K562 (cell line): ENCODE data around the gene POMP. TPM values are rescaled to one million over a fixed set of nuclear protein-coding genes. Genes with fewer than 3 reads are reported as not detected.
"Not testable (repeated sequence)": the region's sequence is repeated elsewhere in the genome, so short reads cannot be mapped to it uniquely, and the experiment has no call there.

ENCODE experiments used
- ATAC-seq: fragments of 200-7000 bp; cut with Tn5 transposase; 3 replicates; pipeline ENCODE4 v1.9.1; 2020; ENCODE audit warnings: moderate library complexity
- BruUV-seq: library from RNA; stranded (reverse); fragments of 400-500 nt; replicated peaks from 2 replicates; lab custom pipeline; 2021; lab: Mats Ljungman, UMichigan
- CTCF ChIA-PET: fragments of 300-600 bp; formaldehyde crosslinking; extraction: SDS; loops from one replicate; lab custom pipeline; 2021; ENCODE audit warnings: low intra/inter-chr PET ratio; lab: Yijun Ruan, JAX
- POLR2A ChIA-PET: fragments of 300-600, 350-650 bp; sonication (Branson Sonifier 250); formaldehyde crosslinking; extraction: SDS; loops from one replicate; lab custom pipeline; 2021; ENCODE audit warnings: antibody characterized with exemption, inconsistent platforms; lab: Yijun Ruan, JAX
- DNase-seq, 4 experiments: peaks; one replicate each; pipeline versions ENCODE4 v3.0.0 to v3.0.0-alpha.2; 2011 to 2018; ENCODE audit warnings: low spot score in 3 of 4, mixed read lengths in 3 of 4; ENCODE audit errors: extremely low read depth in 1 of 4
- FAIRE-seq: peaks from 2 replicates; lab custom pipeline; 2011; peaks lifted over from hg19 to GRCh38; lab: Jason Lieb, UNC
- H2AFZ ChIP-seq: 2 replicates; pipeline ENCODE4 v1.6.0; 2011; ENCODE audit warnings: low read depth, low read length, control low read depth, inconsistent platforms
- H3K27ac ChIP-seq: fragments of 200-600 bp; 3 replicates; pipeline ENCODE4 v1.8.0; 2011; ENCODE audit warnings: low read depth, mild to moderate bottlenecking, control low read depth, inconsistent platforms, low read length, moderate library complexity, mixed read lengths; ENCODE audit errors: extremely low read depth
- H3K27me3 ChIP-seq, 2 experiments: fragments of 300-600 bp in 1 of 2; 2 replicates in 1 of 2; 3 replicates in 1 of 2; pipeline versions ENCODE4 v1.6.0 to v1.8.0; 2011; ENCODE audit warnings: inconsistent platforms in 2 of 2, low read length in 2 of 2, mild to moderate bottlenecking in 1 of 2, mixed read lengths in 1 of 2, moderate library complexity in 1 of 2; ENCODE audit not compliant: control insufficient read depth in 2 of 2, insufficient read depth in 2 of 2
- H3K36me3 ChIP-seq: fragments of 300-600 bp; 3 replicates; pipeline ENCODE4 v1.8.0; 2011; ENCODE audit warnings: mild to moderate bottlenecking, low read length, inconsistent platforms; ENCODE audit not compliant: control insufficient read depth, insufficient read depth
- H3K4me1 ChIP-seq, 2 experiments: fragments of 200-600 bp in 1 of 2; replicated peaks in 1 of 2; 2 replicates in 1 of 2; 3 replicates in 1 of 2; pipeline versions ENCODE4 v1.5.1 to v1.8.0; 2011; ENCODE audit warnings: inconsistent platforms in 2 of 2, low read length in 2 of 2, mild to moderate bottlenecking in 1 of 2, mixed read lengths in 1 of 2, moderate library complexity in 1 of 2; ENCODE audit not compliant: control insufficient read depth in 2 of 2, insufficient read depth in 2 of 2
- H3K4me2 ChIP-seq: 2 replicates; pipeline ENCODE4 v1.6.1; 2011; ENCODE audit warnings: low read length, control low read depth, inconsistent platforms, mixed read lengths; ENCODE audit not compliant: insufficient read depth
- H3K4me3 ChIP-seq: fragments of 200-600 bp; sonication (generic), shearing (Covaris generic); 2 replicates; pipeline ENCODE4 v1.5.1; 2016; ENCODE audit warnings: control low read depth, inconsistent platforms
- H3K79me2 ChIP-seq: fragments of 200-600 bp; 3 replicates; pipeline ENCODE4 v1.8.0; 2011; ENCODE audit warnings: low read length, inconsistent platforms; ENCODE audit not compliant: control insufficient read depth, insufficient read depth
- H3K9ac ChIP-seq, 2 experiments: 2 replicates each; pipeline versions ENCODE4 v1.6.0 to v1.6.1; 2011; ENCODE audit warnings: low read depth in 2 of 2, low read length in 2 of 2, control low read depth in 1 of 2, inconsistent platforms in 1 of 2, mild to moderate bottlenecking in 1 of 2, mixed read lengths in 1 of 2; ENCODE audit not compliant: insufficient read depth in 1 of 2
- H3K9me1 ChIP-seq: one replicate; pipeline ENCODE4 v1.6.0; 2011; ENCODE audit warnings: inconsistent platforms, mild to moderate bottlenecking, low read length, moderate library complexity; ENCODE audit not compliant: control insufficient read depth, insufficient read depth
- H3K9me3 ChIP-seq: replicated peaks from 2 replicates; pipeline ENCODE4 v1.5.1; 2011; ENCODE audit warnings: low read depth, low read length, inconsistent platforms; ENCODE audit not compliant: control insufficient read depth, insufficient read depth
- H4K20me1 ChIP-seq: replicated peaks from 2 replicates; pipeline ENCODE4 v1.6.1; 2011; ENCODE audit warnings: low read length, inconsistent platforms, mixed read lengths; ENCODE audit not compliant: control insufficient read depth, insufficient read depth
- CBX1 ChIP-seq: sonication (generic); IDR thresholded peaks from 2 replicates; pipeline ENCODE4 v1.6.1; 2016; ENCODE audit warnings: antibody characterized with exemption, low read depth, mild to moderate bottlenecking
- DMBX1 ChIP-seq: fragments of 250-450 bp; sonication (Bioruptor Pico); IDR thresholded peaks from 2 replicates; pipeline ENCODE4 v1.8.0; 2022; ENCODE audit warnings: inconsistent platforms, mild to moderate bottlenecking, moderate library complexity, borderline replicate concordance
- KLF13 ChIP-seq: fragments of 450-650 bp; IDR thresholded peaks from 2 replicates; pipeline ENCODE4 v1.6.1; 2016; ENCODE audit warnings: missing genetic modification characterization, low read depth, mild to moderate bottlenecking, missing compliant biosample characterization, moderate library complexity, borderline replicate concordance
- POLR2AphosphoS2 ChIP-seq: IDR thresholded peaks from 2 replicates; pipeline ENCODE4 v1.6.1; 2012; ENCODE audit warnings: low read length, improper control_type of control experiment
- STAT5A ChIP-seq: IDR thresholded peaks from 2 replicates; pipeline ENCODE4 v1.6.1; 2012; ENCODE audit warnings: low read length, inconsistent platforms, borderline replicate concordance
- ZFPM2 ChIP-seq: fragments of 250-450 bp; sonication (Bioruptor Pico); IDR thresholded peaks from 2 replicates; pipeline ENCODE4 v1.5.1; 2022; ENCODE audit warnings: mild to moderate bottlenecking
- WGBS: fragments of 100-300 bp; shearing (Covaris generic); methylation state at CpG from one replicate; pipeline ENCODE4 v1.1.6; 2016; ENCODE audit warnings: low coverage, mixed read lengths; ENCODE audit not compliant: insufficient coverage; ENCODE audit errors: missing lambda C conversion rate; 5-methylcytosine and 5-hydroxymethylcytosine counted together
- in situ Hi-C: fragments of 300-500 bp; cut with MboI; formaldehyde crosslinking; loops from 4 replicates; pipeline ENCODE4 v1.15.0; 2018; ENCODE audit warnings: inconsistent platforms, mixed read lengths
- intact Hi-C: fragments of 100-400 bp; cut with micrococcal nuclease; formaldehyde crosslinking; loops from 2 replicates; pipeline ENCODE4 v1.14.2; 2022
- polyA plus RNA-seq, 8 experiments: library from polyadenylated mRNA; depleted of rRNA in 4 of 8; stranded (reverse) in 5 of 8; unstranded in 3 of 8; fragments of >200 nt; fragmentation: Nextera tagmentation in 2 of 8; fragmentation: Illumina TruSeq in 1 of 8; extraction: Ambion mirVana in 2 of 8; extraction: Trizol in 1 of 8; gene quantifications; 2 replicates each; pipeline versions ENCODE4 v1.2.1 to v1.2.3, GENCODE V29; 2011 to 2014; ENCODE audit warnings: inconsistent platforms in 1 of 8, missing spikeins in 1 of 8
- total RNA-seq, 7 experiments: library from RNA; depleted of rRNA in 6 of 7; stranded (reverse); fragments of >200 nt in 6 of 7; fragmentation: Illumina TruSeq in 2 of 7; extraction: Trizol in 2 of 7; gene quantifications; 2 replicates each; pipeline versions ENCODE4 v1.2.1 to v1.2.3, GENCODE V29; 2011 to 2021; ENCODE audit warnings: low replicate concordance in 1 of 7
- TF ChIP-seq, protein P1 (sequence below), 2 experiments: fragments of 450-650 bp; IDR thresholded peaks; 2 replicates each; pipeline ENCODE4 v1.6.1; 2018; ENCODE audit warnings: mild to moderate bottlenecking in 2 of 2, low read depth in 1 of 2; ENCODE audit not compliant: partially characterized antibody in 2 of 2
- TF ChIP-seq, protein P2 (sequence below): fragments of 450-650 bp; IDR thresholded peaks from 2 replicates; pipeline ENCODE4 v1.6.1; 2016; ENCODE audit warnings: mild to moderate bottlenecking

Gene POMP
- total and polyA plus RNA-seq, 9 of the 15 experiments (the other 6 are each of a cell fraction or from before 2014, with no cell fraction given) = 69.2 to 647 (median 118) TPM

- BruUV-seq = no TSS peak
These were observed 21.6 kb downstream of the POMP start for GRCh38 chr13:28680541-28680940.

DNA sequence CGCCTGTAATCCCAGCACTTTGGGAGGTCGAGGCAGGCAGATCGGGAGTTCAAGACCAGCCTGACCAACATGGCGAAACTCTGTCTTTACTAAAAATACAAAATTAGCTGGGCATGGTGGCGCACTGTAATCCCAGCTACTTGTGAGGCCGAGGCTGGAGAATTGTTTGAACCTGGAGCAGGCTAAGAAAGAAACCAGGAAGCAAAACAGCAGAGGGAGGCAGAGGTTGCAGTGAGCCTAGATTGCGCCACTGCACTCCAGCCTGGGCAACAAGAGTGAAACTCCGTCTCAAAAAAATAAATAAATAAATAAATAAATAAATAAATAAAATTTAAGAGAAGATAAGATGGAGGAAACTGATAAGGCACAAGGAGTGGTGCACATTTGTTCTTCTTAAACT lies 24.2 kb downstream of the POMP start:
- BruUV-seq, H3K27me3 ChIP-seq, POLR2A ChIA-PET, H3K79me2 ChIP-seq, H2AFZ ChIP-seq, intact Hi-C loops, H3K4me3 ChIP-seq, DNase-seq, H3K4me2 ChIP-seq, ATAC-seq, H3K9me1 ChIP-seq, H3K9me3 ChIP-seq, H3K9ac ChIP-seq, FAIRE-seq, H3K4me1 ChIP-seq, H3K27ac ChIP-seq, H4K20me1 ChIP-seq, CTCF ChIA-PET: not testable (repeated sequence)
- in situ Hi-C loops = loop anchor here (10.0 kb wide), 1 partner anchor 112 kb away; no protein-coding TSS in a partner anchor
- WGBS = 33% methylated on average over 8 of the region's 8 CpGs
- peaks cover 11% of the 10 kb centered on the region; the same call in 1 of the 3 replicates for H3K36me3 ChIP-seq

More at GRCh38 chr13:28680541-28680940, 21.6 kb downstream of the POMP start:
- ChIA-PET POLR2A (no interaction called here), CTCF (interaction anchor here (1.1 kb wide), 1 partner anchor 116 kb away, joined by 3 read pairs; no protein-coding TSS in a partner anchor)
- Histone ChIP-seq H3K9me3 (no peaks in the 10 kb centered on the region), H3K4me2 (no peak overlapping the region), H3K9me1 (no peaks in the 10 kb centered on the region), H3K79me2 (no peaks in the 10 kb centered on the region), H3K9ac (no peak overlapping the region), H2AFZ (no peak overlapping the region), H4K20me1 (no peaks in the 10 kb centered on the region), H3K36me3 (peaks cover 35% of the 10 kb centered on the region; the same call in 2 of the 3 replicates), H3K4me3 (no peak overlapping the region), H3K27ac (no peak overlapping the region), H3K4me1 (peaks cover 0 to 10% of the 10 kb centered on the region in 2 experiments; a peak in 3 of 5 replicates), H3K27me3 (no peaks in the 10 kb centered on the region)
- ATAC-seq (no peak), FAIRE-seq (no peak), DNase-seq (no peak)
- in situ Hi-C loops = loop anchor here (10.0 kb wide), 1 partner anchor 114 kb away; no protein-coding TSS in a partner anchor
- TF ChIP-seq KLF13 (tag) (no peak), CBX1 (no peak), ZFPM2 (no peak), POLR2AphosphoS2 (peak; percentile 61; the same call in 1 of the 2 replicates), STAT5A (no peak), DMBX1 (no peak)
- TF ChIP-seq, protein P1, sequence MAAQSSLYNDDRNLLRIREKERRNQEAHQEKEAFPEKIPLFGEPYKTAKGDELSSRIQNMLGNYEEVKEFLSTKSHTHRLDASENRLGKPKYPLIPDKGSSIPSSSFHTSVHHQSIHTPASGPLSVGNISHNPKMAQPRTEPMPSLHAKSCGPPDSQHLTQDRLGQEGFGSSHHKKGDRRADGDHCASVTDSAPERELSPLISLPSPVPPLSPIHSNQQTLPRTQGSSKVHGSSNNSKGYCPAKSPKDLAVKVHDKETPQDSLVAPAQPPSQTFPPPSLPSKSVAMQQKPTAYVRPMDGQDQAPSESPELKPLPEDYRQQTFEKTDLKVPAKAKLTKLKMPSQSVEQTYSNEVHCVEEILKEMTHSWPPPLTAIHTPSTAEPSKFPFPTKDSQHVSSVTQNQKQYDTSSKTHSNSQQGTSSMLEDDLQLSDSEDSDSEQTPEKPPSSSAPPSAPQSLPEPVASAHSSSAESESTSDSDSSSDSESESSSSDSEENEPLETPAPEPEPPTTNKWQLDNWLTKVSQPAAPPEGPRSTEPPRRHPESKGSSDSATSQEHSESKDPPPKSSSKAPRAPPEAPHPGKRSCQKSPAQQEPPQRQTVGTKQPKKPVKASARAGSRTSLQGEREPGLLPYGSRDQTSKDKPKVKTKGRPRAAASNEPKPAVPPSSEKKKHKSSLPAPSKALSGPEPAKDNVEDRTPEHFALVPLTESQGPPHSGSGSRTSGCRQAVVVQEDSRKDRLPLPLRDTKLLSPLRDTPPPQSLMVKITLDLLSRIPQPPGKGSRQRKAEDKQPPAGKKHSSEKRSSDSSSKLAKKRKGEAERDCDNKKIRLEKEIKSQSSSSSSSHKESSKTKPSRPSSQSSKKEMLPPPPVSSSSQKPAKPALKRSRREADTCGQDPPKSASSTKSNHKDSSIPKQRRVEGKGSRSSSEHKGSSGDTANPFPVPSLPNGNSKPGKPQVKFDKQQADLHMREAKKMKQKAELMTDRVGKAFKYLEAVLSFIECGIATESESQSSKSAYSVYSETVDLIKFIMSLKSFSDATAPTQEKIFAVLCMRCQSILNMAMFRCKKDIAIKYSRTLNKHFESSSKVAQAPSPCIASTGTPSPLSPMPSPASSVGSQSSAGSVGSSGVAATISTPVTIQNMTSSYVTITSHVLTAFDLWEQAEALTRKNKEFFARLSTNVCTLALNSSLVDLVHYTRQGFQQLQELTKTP (IDR thresholded peaks at IDR 0.05; ENCODE audit: low read depth in 1 of 2, partially characterized antibody in 2 of 2) = no peak
- TF ChIP-seq, protein P2, sequence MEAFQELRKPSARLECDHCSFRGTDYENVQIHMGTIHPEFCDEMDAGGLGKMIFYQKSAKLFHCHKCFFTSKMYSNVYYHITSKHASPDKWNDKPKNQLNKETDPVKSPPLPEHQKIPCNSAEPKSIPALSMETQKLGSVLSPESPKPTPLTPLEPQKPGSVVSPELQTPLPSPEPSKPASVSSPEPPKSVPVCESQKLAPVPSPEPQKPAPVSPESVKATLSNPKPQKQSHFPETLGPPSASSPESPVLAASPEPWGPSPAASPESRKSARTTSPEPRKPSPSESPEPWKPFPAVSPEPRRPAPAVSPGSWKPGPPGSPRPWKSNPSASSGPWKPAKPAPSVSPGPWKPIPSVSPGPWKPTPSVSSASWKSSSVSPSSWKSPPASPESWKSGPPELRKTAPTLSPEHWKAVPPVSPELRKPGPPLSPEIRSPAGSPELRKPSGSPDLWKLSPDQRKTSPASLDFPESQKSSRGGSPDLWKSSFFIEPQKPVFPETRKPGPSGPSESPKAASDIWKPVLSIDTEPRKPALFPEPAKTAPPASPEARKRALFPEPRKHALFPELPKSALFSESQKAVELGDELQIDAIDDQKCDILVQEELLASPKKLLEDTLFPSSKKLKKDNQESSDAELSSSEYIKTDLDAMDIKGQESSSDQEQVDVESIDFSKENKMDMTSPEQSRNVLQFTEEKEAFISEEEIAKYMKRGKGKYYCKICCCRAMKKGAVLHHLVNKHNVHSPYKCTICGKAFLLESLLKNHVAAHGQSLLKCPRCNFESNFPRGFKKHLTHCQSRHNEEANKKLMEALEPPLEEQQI = no peak
- WGBS = 88% methylated on average over 2 of the region's 2 CpGs
- intact Hi-C loops = no loop called here
